HEK293 (cell line): ENCODE results near the gene CMIP.

Experiments used
- CTCF ChIA-PET: fragments of 350-600 bp; formaldehyde crosslinking; extraction: SDS; loops from one replicate; lab custom pipeline; 2021; ENCODE audit warnings: antibody characterized with exemption; lab: Yijun Ruan, JAX
- POLR2A ChIA-PET: fragments of 300-600 bp; formaldehyde crosslinking; extraction: SDS; loops from one replicate; lab custom pipeline; 2020; ENCODE audit warnings: antibody characterized with exemption, inconsistent platforms; lab: Yijun Ruan, JAX
- H3K27ac ChIP-seq: fragments of 200-500 bp; sonication (Bioruptor generic); 2 replicates; pipeline ENCODE4 v1.5.1; 2014; ENCODE audit warnings: low read depth, low read length, control low read depth, inconsistent platforms; ENCODE audit errors: extremely low read depth
- H3K36me3 ChIP-seq, 2 experiments: fragments of 200-500 bp in 1 of 2; sonication (Bioruptor generic) in 1 of 2; 1 replicate in 1 of 2; 2 replicates in 1 of 2; pipeline ENCODE4 v1.5.1; 2014 to 2017; ENCODE audit warnings: inconsistent platforms in 2 of 2, low read length in 2 of 2; ENCODE audit not compliant: control insufficient read depth in 2 of 2, insufficient read depth in 1 of 2
- H3K4me1 ChIP-seq: fragments of 200-500 bp; sonication (Bioruptor generic); 2 replicates; pipeline ENCODE4 v1.5.1; 2014; ENCODE audit warnings: mild to moderate bottlenecking, low read length, inconsistent platforms; ENCODE audit not compliant: control insufficient read depth, insufficient read depth
- H3K4me3 ChIP-seq: 2 replicates; pipeline ENCODE4 v1.5.1; 2011; ENCODE audit warnings: low read depth, mild to moderate bottlenecking, control low read depth, low read length, moderate library complexity
- H3K9me3 ChIP-seq: fragments of 200-500 bp; sonication (Bioruptor generic); 2 replicates; pipeline ENCODE4 v1.5.1; 2014; ENCODE audit warnings: low read depth, low read length, inconsistent platforms; ENCODE audit not compliant: control insufficient read depth, insufficient read depth
- FEZF1 ChIP-seq: fragments of 450-650 bp; formaldehyde crosslinking; IDR thresholded peaks from 2 replicates; pipeline ENCODE4 v1.5.1; 2016; ENCODE audit warnings: missing biosample characterization, missing genetic modification characterization
- GLIS1 ChIP-seq: fragments of 450-650 bp; formaldehyde crosslinking; IDR thresholded peaks from 2 replicates; pipeline ENCODE4 v1.5.1; 2016; ENCODE audit warnings: missing biosample characterization, missing genetic modification characterization
- KLF9 ChIP-seq: fragments of 450-650 bp; formaldehyde crosslinking; IDR thresholded peaks from 2 replicates; pipeline ENCODE4 v1.5.1; 2016; ENCODE audit warnings: missing biosample characterization, missing genetic modification characterization, low read depth
- MYNN ChIP-seq: fragments of 450-650 bp; formaldehyde crosslinking; IDR thresholded peaks from 2 replicates; pipeline ENCODE4 v1.5.1; 2016; ENCODE audit warnings: missing biosample characterization, missing genetic modification characterization, borderline replicate concordance
- ZFP37 ChIP-seq: fragments of 450-650 bp; formaldehyde crosslinking; IDR thresholded peaks from 2 replicates; pipeline ENCODE4 v1.5.1; 2016; ENCODE audit warnings: missing biosample characterization, missing genetic modification characterization
- ZIC2 ChIP-seq: fragments of 450-650 bp; formaldehyde crosslinking; IDR thresholded peaks from 2 replicates; pipeline ENCODE4 v1.5.1; 2016; ENCODE audit warnings: missing biosample characterization, missing genetic modification characterization
- ZNF157 ChIP-seq: fragments of 450-650 bp; formaldehyde crosslinking; IDR thresholded peaks from 2 replicates; pipeline ENCODE4 v1.5.1; 2016; ENCODE audit warnings: missing biosample characterization, missing genetic modification characterization
- ZNF366 ChIP-seq: fragments of 450-650 bp; formaldehyde crosslinking; conservative IDR thresholded peaks from 2 replicates; pipeline ENCODE4 v1.5.1; 2016; ENCODE audit warnings: missing biosample characterization, missing genetic modification characterization
- ZNF670 ChIP-seq: fragments of 450-650 bp; formaldehyde crosslinking; IDR thresholded peaks from 2 replicates; pipeline ENCODE4 v1.5.1; 2016; ENCODE audit warnings: missing biosample characterization, missing genetic modification characterization, low read depth
- TF ChIP-seq, protein P1 (sequence below): fragments of 450-650 bp; formaldehyde crosslinking; IDR thresholded peaks from 2 replicates; pipeline ENCODE4 v1.5.1; 2016; ENCODE audit warnings: missing biosample characterization, missing genetic modification characterization, borderline replicate concordance
- TF ChIP-seq, protein P2 (sequence below): fragments of 450-650 bp; formaldehyde crosslinking; IDR thresholded peaks from 2 replicates; pipeline ENCODE4 v1.5.1; 2016; ENCODE audit warnings: missing biosample characterization, missing genetic modification characterization, low read depth
- TF ChIP-seq, protein P3 (sequence below): fragments of 450-650 bp; formaldehyde crosslinking; IDR thresholded peaks from 2 replicates; pipeline ENCODE4 v1.5.1; 2016; ENCODE audit warnings: missing biosample characterization, missing genetic modification characterization

The CMIP gene

DNA sequence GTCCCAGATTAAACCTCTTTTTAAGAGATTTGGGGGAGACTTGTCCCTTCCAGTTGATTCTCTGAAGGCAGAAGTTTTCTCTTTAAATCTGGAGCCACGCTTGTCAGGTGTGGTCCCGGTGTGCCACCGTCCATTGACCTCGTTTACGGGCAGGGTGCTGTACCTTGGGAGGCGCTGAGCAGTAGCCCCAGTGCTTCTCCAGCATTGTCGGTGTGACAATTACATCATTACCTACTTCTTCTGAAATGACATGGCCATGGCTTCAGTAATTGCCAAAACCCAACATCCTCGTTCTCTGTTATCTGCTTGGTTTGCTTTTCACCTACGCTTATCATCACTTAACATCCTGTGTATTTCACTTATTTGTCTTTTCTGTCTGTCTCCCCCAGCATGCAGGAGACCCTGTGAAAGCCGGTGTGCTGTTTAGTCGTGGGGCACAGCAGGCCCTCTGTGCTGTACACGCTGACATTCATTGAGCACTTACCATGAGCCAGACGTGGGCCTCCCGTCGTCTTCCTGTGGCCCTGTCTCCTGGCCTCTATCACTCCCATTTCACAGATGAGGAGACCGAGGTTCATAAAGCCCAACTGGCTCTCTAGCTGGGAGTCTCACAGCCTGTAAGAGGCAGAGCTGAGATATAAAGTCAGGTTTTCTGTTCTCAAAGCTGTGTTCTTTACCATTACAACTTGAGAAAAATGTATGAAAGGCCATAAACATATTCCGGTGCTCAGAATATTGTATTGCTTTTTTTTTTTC lies 143.9 kb downstream of the CMIP start:
- TF ChIP-seq ZNF670 (tag by site-specific recombination) (no peak), MYNN (no peak), FEZF1 (tag by site-specific recombination) (no peak)
- TF ChIP-seq, protein P1, sequence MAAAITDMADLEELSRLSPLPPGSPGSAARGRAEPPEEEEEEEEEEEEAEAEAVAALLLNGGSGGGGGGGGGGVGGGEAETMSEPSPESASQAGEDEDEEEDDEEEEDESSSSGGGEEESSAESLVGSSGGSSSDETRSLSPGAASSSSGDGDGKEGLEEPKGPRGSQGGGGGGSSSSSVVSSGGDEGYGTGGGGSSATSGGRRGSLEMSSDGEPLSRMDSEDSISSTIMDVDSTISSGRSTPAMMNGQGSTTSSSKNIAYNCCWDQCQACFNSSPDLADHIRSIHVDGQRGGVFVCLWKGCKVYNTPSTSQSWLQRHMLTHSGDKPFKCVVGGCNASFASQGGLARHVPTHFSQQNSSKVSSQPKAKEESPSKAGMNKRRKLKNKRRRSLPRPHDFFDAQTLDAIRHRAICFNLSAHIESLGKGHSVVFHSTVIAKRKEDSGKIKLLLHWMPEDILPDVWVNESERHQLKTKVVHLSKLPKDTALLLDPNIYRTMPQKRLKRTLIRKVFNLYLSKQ (tag by site-specific recombination), result no peak
- TF ChIP-seq, protein P2, sequence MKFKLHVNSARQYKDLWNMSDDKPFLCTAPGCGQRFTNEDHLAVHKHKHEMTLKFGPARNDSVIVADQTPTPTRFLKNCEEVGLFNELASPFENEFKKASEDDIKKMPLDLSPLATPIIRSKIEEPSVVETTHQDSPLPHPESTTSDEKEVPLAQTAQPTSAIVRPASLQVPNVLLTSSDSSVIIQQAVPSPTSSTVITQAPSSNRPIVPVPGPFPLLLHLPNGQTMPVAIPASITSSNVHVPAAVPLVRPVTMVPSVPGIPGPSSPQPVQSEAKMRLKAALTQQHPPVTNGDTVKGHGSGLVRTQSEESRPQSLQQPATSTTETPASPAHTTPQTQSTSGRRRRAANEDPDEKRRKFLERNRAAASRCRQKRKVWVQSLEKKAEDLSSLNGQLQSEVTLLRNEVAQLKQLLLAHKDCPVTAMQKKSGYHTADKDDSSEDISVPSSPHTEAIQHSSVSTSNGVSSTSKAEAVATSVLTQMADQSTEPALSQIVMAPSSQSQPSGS, result no peak
- TF ChIP-seq, all 188 proteins: peak for 0
- POLR2A ChIA-PET, result no interaction called here
- CTCF ChIA-PET, result interaction anchor here (0.6 to 0.7 kb wide), 2 partner anchors 19 to 35 kb away, joined by 3 to 4 read pairs; no protein-coding TSS in a partner anchor
- peaks cover 3% of the 10 kb centered on the region for H3K4me1 ChIP-seq
- H3K36me3 ChIP-seq, result no peaks in the 10 kb centered on the region
- no peak overlapping the region for H3K4me3 ChIP-seq
- no peak overlapping the region for H3K27ac ChIP-seq
- H3K9me3 ChIP-seq, result no peaks in the 10 kb centered on the region

DNA sequence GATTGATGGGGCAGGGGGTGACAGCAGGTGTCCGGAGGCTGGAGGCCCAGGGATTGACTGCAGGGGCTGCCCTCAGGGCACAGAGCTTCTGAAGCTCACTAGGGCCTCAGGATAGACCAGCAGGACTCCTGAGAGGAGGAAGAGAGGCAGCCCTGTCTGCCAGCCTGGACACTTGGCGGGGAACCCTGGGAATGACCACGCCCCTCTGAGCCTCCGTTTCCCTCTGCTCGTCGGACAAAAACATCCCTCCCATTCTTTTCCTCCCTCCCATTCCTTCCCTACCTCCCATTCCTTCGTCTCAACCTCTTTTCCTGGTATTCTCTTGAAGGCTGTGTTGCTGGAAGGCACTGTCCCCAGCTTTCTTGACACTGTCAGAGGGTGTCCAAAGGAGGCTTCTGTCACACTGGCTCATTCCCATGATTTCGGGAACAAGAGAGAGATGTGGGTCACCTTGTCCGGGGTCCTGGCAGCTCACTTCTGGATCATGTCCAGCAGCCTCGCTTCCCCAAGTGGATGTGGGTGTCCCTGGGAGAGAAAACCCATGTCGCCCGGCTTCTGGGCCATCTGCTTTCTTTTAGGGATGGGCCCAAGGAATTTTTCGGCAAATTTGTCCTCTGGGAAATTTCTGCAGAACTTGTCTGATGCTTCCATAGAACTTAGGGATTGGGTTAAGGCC lies 145.5 kb downstream of the CMIP start:
- Histone ChIP-seq H3K9me3 (no peaks in the 10 kb centered on the region), H3K27ac (no peak overlapping the region), H3K4me3 (no peak overlapping the region), H3K36me3 (no peaks in the 10 kb centered on the region), H3K4me1 (peaks cover 3% of the 10 kb centered on the region)
- POLR2A ChIA-PET, result no interaction called here
- CTCF ChIA-PET, result no interaction called here
- TF ChIP-seq KLF9 (tag by site-specific recombination), result peak; percentile 31; the same call in 1 of the 2 replicates
- peak; percentile 74 for TF ChIP-seq ZIC2
- no peak for TF ChIP-seq ZNF157

DNA sequence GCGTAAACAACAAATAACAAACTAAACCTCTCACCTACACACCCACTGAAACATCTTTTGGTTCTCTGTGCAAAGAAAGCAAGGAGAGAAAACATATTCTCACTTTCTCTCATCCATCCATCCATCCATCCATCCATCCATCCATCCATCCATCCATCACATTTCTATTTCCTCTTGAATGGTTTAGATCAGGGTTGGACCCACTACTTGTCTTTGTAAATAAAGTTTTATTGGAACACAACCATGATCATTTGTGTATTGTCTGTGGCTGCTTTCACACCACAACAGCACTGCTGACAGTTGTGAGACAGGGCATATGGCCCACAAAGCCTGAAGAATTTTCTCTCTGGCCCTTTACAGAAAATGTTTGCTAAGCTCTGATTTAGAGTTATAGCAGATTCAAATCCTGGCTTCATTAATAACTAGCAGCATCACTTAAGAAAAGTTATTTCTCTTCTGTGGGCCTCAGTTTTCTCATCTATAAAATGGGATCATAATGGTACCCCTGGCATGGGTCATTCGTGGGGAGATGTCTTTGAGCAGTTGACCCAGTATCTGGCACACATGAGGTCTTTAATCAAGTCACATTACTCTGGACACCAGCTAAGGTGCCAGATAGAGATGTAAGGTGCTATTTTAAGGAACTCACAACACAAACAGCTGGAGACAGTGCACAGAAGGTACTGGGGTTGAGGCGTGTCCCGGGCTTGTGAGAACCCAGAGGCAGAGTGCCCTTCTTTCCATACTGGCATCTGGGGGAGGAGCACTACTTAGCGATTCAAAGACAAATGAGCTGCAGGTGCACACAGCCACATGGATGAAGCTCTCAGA lies 146.3 kb downstream of the CMIP start:
- Histone ChIP-seq H3K36me3 (no peaks in the 10 kb centered on the region), H3K27ac (no peak overlapping the region), H3K9me3 (no peaks in the 10 kb centered on the region), H3K4me1 (peaks cover 3% of the 10 kb centered on the region; the same call in 1 of the 2 replicates), H3K4me3 (no peak overlapping the region)
- TF ChIP-seq ZNF366 (tag by site-specific recombination), result peak; percentile 89
- TF ChIP-seq, protein P3, sequence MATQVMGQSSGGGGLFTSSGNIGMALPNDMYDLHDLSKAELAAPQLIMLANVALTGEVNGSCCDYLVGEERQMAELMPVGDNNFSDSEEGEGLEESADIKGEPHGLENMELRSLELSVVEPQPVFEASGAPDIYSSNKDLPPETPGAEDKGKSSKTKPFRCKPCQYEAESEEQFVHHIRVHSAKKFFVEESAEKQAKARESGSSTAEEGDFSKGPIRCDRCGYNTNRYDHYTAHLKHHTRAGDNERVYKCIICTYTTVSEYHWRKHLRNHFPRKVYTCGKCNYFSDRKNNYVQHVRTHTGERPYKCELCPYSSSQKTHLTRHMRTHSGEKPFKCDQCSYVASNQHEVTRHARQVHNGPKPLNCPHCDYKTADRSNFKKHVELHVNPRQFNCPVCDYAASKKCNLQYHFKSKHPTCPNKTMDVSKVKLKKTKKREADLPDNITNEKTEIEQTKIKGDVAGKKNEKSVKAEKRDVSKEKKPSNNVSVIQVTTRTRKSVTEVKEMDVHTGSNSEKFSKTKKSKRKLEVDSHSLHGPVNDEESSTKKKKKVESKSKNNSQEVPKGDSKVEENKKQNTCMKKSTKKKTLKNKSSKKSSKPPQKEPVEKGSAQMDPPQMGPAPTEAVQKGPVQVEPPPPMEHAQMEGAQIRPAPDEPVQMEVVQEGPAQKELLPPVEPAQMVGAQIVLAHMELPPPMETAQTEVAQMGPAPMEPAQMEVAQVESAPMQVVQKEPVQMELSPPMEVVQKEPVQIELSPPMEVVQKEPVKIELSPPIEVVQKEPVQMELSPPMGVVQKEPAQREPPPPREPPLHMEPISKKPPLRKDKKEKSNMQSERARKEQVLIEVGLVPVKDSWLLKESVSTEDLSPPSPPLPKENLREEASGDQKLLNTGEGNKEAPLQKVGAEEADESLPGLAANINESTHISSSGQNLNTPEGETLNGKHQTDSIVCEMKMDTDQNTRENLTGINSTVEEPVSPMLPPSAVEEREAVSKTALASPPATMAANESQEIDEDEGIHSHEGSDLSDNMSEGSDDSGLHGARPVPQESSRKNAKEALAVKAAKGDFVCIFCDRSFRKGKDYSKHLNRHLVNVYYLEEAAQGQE (tag by site-specific recombination), result no peak
- TF ChIP-seq GLIS1 (tag by site-specific recombination), result no peak
- no peak for TF ChIP-seq ZFP37
- ChIA-PET CTCF (no interaction called here), POLR2A (no interaction called here)
